Retinal pigment epithelial cell (primary cell): ENCODE measurements around the gene DNAH3.
"Not testable (repeated sequence)": the region's sequence is repeated elsewhere in the genome, so short reads cannot be mapped to it uniquely, and the experiment has no call there.

Experiments
- DNase-seq: peaks from one replicate; pipeline ENCODE4 v3.0.0-alpha.2; 2010; ENCODE audit warnings: low read depth
- H3K4me3 ChIP-seq: 2 replicates; pipeline ENCODE4 v1.5.1; 2011; ENCODE audit warnings: mild to moderate bottlenecking, low read length, control low read depth, moderate library complexity
- CTCF ChIP-seq: conservative IDR thresholded peaks from 2 replicates; pipeline ENCODE4 v1.5.1; 2011; ENCODE audit warnings: low read depth, low read length, control low read depth, inconsistent platforms

The DNAH3 gene

GRCh38 chr16:21064203-21064602 lies 86.4 kb downstream of the DNAH3 start:
- TF ChIP-seq CTCF: no peak
- H3K4me3 ChIP-seq: no peak overlapping the region
- DNase-seq: no peak

- not testable (repeated sequence) for H3K4me3 ChIP-seq
Observed at GRCh38 chr16:21063314-21063713, 87.3 kb downstream of the DNAH3 start.

GRCh38 chr16:21060027-21060510 lies 90.6 kb downstream of the DNAH3 start:
- peak; percentile 2 for TF ChIP-seq CTCF
- DNase-seq: no peak
- no peak overlapping the region for H3K4me3 ChIP-seq

More at GRCh38 chr16:21063314-21063713, 87.3 kb downstream of the DNAH3 start:
- DNase-seq: not testable (repeated sequence)

GRCh38 chr16:21057875-21058274 lies 92.8 kb downstream of the DNAH3 start:
- TF ChIP-seq CTCF: no peak
- no peak for DNase-seq
- H3K4me3 ChIP-seq: no peak overlapping the region

GRCh38 chr16:21056396-21056795 lies 94.2 kb downstream of the DNAH3 start:
- TF ChIP-seq CTCF: no peak
- DNase-seq: no peak
- H3K4me3 ChIP-seq: no peak overlapping the region

GRCh38 chr16:21055738-21056137 lies 94.9 kb downstream of the DNAH3 start:
- not testable (repeated sequence) for DNase-seq, H3K4me3 ChIP-seq

GRCh38 chr16:21053590-21053989 lies 97.1 kb downstream of the DNAH3 start:
- no peak overlapping the region for H3K4me3 ChIP-seq
- no peak for TF ChIP-seq CTCF
- no peak for DNase-seq

GRCh38 chr16:21048091-21048912 lies 102.3 kb downstream of the DNAH3 start:
- DNase-seq, H3K4me3 ChIP-seq: not testable (repeated sequence)

- H3K4me3 ChIP-seq: no peak overlapping the region
Observed at GRCh38 chr16:21038197-21038596, 112.4 kb downstream of the DNAH3 start.

More at GRCh38 chr16:21038197-21038596, 112.4 kb downstream of the DNAH3 start:
- DNase-seq: no peak
- TF ChIP-seq CTCF: no peak
